ENCODE results near the gene F2R. TPM values are rescaled to one million over a fixed set of nuclear protein-coding genes. Genes with fewer than 3 reads are reported as not detected.

The F2R gene
- 10 to 100 TPM; 44.4 to 46.3 TPM for total RNA-seq

GRCh38 chr5:76715736-76716455 is at the start of gene F2R:
Gene F2R, plus strand, starts transcription at chr5:76716126. Its CDS starts 182 bp downstream, at chr5:76716308.

Small RNAs within 50 kb of the gene (small RNA-seq; reads per million reads assigned to genes)
- gene RF02154 (0 reads per million in 2 donors), gene RF02155 (0 reads per million in 2 donors)

Other genes with a start within 250 kb of the F2R start
- not detected for gene F2RL2, start 92.7 kb upstream of the F2R start, total RNA-seq
- gene F2RL1, start 102.9 kb downstream of the F2R start, total RNA-seq, result under 1 TPM in 1 of 2 donors, not detected in 1; 0.33 TPM
- gene S100Z, start 133.9 kb downstream of the F2R start, total RNA-seq, result not detected
- under 1 TPM in 1 of 2 donors, not detected in 1; 0.67 TPM for gene CRHBP, start 236.9 kb downstream of the F2R start, total RNA-seq

All from melanocyte of skin (primary cell).